ENCODE data around the gene SUPV3L1.
A peak's percentile ranks its signal among the peaks of the same experiment; 100 is the strongest.
"Not testable (repeated sequence)": the region's sequence is repeated elsewhere in the genome, so short reads cannot be mapped to it uniquely, and the experiment has no call there.

SUPV3L1 gene

GRCh38 chr10:69232736-69233480, 52.9 kb downstream of the SUPV3L1 start:
- no peak for FAIRE-seq

DNA sequence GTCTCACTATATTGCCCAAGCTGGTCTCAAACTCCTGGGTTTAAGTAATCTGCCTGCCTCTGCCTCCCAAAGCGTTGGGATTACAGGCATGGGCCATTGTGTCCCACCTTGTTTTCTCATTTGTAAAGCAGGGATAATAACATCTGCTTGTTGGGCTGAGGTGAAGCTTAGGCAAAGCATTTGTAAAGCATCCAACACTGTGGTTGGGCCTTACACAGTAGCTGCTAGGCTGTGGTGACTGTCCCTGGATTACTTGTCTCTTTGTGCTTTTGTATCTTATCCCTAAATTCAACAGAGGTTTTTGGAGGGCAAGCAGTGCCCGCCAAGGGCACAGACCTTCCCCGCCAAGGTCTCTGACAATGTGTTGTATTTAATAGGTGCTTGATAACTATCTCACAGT, 54.4 kb downstream of the SUPV3L1 start:
- FAIRE-seq, result no peak

- FAIRE-seq, result peak; percentile 23
These were observed 57.6 kb downstream of the SUPV3L1 start for GRCh38 chr10:69237528-69238159.

DNA sequence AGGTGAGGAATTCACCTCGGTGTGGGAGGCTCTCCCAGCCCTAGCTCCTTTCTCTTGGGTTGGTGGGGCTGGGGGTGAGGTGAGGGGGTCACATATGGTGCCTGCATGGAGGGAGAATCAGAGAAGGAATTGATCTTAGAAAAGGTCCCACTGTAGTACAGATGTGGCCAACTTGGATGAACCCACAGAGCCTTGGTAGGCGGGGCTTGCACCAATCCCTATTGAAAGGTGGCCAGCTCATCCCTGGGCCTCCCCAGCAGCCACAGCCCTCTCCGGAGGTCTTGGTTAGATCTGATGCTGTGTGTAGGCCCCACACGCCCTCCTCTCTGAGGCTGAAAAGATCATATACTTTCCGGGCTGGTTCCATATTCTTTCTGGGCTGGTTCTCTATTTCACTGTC, 59.1 kb downstream of the SUPV3L1 start:
- no peak for FAIRE-seq

GRCh38 chr10:69239816-69240434, 59.9 kb downstream of the SUPV3L1 start:
- no peak for FAIRE-seq

GRCh38 chr10:69240455-69240854, 60.4 kb downstream of the SUPV3L1 start:
- FAIRE-seq, result no peak

DNA sequence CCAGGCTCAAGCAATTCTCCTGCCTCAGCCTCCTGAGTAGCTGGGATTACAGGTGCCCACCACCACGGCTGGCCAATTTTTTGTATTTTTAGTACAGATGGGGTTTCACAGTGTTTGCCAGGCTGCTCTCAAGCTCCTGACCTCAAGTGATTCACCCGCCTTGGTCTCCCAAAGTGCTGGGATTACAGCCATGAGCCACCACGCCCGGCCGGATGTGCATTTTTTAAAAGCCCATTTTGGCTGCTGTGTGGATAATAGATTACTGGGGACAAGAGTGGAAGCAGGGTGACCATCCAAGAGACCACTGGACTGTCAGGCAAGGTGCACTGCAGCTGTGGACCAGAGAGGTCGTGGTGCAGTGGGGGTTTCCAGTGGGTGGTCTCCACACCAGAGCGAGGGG, 61.5 kb downstream of the SUPV3L1 start:
- FAIRE-seq, result no peak

DNA sequence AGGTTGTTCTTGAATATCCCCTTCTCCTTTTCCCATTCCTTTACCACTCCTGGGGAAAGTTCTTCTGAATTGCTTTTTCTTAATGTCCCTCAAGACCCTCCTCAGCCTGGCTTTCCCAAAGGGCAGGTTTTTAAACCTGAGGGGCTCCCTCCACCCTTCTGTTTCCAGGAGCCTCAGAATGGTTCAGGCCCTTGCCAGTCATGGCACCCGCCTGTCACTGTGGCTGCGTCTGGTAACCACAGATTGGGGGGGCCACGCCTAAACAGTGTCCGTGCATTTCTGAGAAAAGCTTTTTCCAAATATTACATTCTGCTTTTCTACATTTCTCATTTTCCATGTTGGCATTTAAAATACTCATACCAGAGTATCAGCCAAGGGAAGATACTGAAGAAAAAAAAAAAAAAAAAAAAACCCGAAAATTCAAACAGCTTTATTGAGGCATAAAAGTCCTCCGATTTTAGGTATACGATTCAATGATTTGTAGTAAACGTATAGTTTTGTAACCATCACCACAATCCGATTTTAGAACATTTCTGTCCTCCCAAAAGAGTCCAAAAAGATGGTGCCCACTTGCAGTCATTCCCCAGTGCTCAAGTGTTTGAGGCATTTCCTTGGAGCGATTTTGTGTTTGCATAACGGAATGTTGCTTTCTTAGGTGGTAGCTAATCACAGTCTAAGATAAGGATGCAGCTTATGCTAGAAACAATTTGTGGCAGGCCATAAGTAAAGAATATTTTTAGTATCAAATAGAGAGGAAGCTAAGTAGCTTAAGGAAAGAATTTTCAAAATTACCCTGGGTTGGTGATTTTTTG, 62.2 kb downstream of the SUPV3L1 start:
- FAIRE-seq, result no peak

DNA sequence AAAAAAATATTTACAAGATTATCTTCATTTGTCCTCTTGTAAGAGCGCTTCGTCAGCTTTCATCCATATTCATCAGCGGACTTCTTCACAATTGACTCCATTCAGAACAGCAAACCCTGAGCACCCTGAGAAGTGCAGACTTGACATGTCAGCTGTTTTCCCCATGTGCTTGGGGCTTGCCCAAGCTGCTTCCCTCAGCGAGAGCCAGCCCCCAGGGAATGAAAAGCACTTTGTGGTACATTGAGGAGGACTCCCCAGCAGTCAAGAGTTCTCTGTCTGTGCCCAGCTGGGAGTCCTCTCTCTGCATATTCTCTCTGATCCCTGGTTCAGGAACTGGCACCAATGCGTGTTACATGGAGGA, 62.8 kb downstream of the SUPV3L1 start:
- no peak for FAIRE-seq

DNA sequence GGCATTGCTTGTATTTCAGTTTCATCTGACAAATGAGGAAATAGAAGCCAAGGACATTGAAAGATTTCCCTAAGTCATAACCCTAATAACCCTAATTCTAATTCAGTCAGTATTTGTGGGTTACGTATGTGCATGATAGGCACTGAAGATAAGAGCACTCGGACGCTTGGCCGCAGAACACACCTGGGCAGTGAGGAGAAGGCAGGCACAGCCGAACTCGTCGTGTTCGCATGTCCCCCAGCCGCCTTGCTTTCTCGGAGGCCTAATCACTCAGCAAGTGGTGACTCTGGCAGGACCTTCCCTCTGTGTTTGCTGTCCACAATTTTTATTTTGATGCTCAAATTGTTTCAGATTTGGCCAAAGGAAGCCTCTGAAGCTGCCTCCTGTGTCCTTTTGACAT, 63.8 kb downstream of the SUPV3L1 start:
- no peak for FAIRE-seq

DNA sequence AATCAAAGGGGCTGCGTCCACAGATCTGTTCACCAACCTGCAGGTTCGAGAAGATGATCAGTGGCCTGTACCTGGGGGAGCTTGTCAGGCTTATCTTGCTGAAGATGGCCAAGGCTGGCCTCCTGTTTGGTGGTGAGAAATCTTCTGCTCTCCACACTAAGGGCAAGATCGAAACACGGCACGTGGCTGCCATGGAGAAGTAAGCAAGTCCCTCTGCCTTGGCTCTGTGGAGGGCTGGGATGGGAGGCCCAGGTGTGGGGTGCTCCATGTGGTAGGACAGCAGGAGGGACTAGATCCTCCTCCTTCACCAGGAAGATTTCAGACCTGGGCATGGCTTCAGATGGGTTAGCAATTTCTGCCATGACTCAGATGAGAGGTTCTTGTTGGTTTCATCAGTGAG, 66.0 kb downstream of the SUPV3L1 start:
- no peak for FAIRE-seq

DNA sequence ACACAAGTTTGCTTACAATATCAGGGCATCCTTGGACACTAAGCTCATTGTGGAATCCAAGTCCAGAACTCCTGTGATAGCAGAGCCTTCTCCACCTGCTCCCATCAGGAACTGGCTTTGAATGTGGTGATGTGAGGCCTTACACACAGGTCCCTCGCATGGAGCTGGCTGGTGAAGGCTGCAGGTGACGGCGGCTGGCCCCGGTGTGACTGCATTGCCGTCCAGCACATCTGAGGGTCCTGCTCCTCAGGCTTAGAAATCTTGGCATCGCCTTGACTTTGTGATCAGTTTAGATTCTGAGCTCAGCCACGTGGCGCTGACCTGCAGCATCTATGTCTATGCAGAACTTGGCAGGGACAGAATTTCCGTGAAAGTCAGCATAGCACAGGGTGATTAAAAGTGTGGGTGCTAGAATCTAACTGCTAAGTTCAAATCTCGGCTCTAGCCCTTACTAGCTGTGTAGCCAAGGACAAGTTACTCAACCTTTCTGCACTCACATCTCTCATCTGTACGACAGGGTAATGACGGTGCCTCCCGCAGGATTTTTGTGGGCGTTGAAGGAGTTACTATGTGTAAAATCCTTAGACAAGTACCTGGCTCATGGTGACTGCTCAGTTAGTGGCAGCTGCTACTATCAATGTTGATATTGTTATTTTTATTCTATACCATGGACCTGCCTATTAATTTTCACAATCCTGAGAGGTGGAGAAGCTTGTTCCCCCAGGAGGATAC, 66.7 kb downstream of the SUPV3L1 start:
- FAIRE-seq, result no peak

DNA sequence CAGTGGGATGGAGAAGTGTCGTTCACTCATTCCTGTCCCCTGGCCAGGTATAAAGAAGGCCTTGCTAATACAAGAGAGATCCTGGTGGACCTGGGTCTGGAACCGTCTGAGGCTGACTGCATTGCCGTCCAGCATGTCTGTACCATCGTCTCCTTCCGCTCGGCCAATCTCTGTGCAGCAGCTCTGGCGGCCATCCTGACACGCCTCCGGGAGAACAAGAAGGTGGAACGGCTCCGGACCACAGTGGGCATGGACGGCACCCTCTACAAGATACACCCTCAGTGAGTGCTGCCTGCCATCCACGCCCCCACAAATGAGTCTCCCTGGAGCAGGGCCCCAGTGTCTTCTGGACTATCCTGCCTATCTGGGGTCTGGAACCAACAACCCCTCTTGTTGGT, 67.3 kb downstream of the SUPV3L1 start:
- FAIRE-seq, result no peak

DNA sequence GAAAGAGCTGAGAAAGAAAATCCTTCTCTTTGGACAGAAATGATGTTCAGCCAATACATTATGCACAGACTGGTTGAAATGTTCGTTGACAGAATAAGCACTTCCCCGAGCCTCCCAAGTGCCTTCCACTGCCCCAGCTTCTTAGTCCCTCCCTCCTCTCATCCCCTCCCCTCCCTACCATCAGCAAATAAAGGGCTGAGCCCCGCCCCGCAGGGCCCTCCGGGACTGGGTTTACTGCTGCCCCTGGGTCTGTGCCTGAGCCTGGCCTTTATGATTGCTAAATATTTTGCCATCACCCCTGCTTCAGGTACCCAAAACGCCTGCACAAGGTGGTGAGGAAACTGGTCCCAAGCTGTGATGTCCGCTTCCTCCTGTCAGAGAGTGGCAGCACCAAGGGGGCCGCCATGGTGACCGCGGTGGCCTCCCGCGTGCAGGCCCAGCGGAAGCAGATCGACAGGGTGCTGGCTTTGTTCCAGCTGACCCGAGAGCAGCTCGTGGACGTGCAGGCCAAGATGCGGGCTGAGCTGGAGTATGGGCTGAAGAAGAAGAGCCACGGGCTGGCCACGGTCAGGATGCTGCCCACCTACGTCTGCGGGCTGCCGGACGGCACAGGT, 68.2 kb downstream of the SUPV3L1 start:
- FAIRE-seq, result no peak

DNA sequence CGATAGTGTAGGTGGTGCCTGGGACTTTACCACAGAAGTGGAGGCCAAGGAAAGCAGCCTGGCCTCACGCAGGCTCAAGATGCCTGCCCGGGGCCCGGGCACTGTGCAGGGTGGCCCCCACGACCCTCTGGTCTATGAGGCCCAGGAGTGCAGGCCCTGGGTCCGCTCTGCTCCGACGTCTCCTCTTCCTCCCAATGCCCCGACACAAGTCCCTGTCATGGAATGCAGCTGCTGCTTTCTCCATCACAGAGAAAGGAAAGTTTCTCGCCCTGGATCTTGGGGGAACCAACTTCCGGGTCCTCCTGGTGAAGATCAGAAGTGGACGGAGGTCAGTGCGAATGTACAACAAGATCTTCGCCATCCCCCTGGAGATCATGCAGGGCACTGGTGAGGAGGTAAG, 70.0 kb downstream of the SUPV3L1 start:
- FAIRE-seq, result no peak

GRCh38 chr10:69251417-69251816, 71.4 kb downstream of the SUPV3L1 start:
- FAIRE-seq, result not testable (repeated sequence)

GRCh38 chr10:69253171-69253570, 73.1 kb downstream of the SUPV3L1 start:
- no peak for FAIRE-seq

DNA sequence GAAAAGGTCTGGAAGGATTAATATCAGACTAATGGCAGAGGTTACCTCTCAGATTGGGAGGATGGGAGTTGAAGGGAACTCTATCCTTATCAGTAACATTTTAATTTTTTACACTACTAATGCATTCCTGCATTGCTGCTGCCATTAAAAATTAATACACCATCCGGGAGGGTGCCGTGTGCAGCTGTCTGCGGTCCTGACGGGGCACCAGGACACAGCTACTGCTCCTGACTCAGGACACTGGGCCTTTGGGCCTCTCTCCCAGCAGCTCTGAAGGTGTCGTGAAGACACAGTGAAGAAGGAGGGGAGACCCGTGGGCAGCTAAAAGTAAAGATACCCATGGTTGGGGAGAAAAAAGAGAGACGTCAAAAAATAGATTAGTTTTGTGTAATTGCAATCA, 74.8 kb downstream of the SUPV3L1 start:
- no peak for FAIRE-seq

Data from TTC549 (cell line).